Loucy (cell line): ENCODE measurements around the gene FAM107B.

ENCODE experiments used
- EZH2phosphoT487 ChIP-seq: fragments of 200-600 bp; IDR thresholded peaks from 2 replicates; pipeline ENCODE4 v1.6.1; 2018; ENCODE audit warnings: antibody characterized with exemption, mild to moderate bottlenecking, moderate library complexity, borderline replicate concordance
- TF ChIP-seq, protein P1 (sequence below): fragments of 200-600 bp; sonication (generic); conservative IDR thresholded peaks from 2 replicates; pipeline ENCODE4 v1.5.1; 2014; ENCODE audit warnings: mild to moderate bottlenecking, antibody characterized with exemption, low read length

- TF ChIP-seq, protein P1, sequence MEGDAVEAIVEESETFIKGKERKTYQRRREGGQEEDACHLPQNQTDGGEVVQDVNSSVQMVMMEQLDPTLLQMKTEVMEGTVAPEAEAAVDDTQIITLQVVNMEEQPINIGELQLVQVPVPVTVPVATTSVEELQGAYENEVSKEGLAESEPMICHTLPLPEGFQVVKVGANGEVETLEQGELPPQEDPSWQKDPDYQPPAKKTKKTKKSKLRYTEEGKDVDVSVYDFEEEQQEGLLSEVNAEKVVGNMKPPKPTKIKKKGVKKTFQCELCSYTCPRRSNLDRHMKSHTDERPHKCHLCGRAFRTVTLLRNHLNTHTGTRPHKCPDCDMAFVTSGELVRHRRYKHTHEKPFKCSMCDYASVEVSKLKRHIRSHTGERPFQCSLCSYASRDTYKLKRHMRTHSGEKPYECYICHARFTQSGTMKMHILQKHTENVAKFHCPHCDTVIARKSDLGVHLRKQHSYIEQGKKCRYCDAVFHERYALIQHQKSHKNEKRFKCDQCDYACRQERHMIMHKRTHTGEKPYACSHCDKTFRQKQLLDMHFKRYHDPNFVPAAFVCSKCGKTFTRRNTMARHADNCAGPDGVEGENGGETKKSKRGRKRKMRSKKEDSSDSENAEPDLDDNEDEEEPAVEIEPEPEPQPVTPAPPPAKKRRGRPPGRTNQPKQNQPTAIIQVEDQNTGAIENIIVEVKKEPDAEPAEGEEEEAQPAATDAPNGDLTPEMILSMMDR = no peak
- TF ChIP-seq EZH2phosphoT487 = no peak
These were observed 226.2 kb downstream of the FAM107B start for GRCh38 chr10:14548474-14548873.
